Activated CD4-positive, alpha-beta T cell treated with anti-CD3 and anti-CD28 coated beads, Interleukin-2, amount 50 U/mL, for 4 hours (primary cell): ENCODE results near the gene GPRIN3.

Source experiments
- DNase-seq, 2 experiments: peaks; one replicate each; pipeline ENCODE4 v3.0.0-alpha.2; 2020

Gene GPRIN3

DNA sequence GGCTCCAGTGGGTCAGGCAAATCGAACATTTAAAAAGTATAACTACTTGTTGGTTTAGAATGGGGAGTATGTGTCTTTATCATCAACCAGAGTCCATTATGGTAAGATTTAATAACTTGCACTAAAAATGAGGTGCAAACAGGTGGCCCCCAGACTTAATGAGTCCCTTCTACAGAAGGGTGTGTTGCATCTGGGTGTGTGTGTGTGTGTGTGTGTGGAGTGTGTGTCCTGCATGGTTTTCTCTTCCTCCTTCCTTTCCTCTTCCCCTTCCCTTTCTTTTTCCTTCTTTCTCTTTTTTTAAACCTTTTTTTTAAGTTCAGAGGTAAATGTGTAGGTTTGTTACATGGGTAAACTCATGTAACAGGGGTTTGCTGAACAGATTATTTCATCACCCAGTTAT is 53.7 kb downstream of the GPRIN3 start:
- no peak for DNase-seq

DNA sequence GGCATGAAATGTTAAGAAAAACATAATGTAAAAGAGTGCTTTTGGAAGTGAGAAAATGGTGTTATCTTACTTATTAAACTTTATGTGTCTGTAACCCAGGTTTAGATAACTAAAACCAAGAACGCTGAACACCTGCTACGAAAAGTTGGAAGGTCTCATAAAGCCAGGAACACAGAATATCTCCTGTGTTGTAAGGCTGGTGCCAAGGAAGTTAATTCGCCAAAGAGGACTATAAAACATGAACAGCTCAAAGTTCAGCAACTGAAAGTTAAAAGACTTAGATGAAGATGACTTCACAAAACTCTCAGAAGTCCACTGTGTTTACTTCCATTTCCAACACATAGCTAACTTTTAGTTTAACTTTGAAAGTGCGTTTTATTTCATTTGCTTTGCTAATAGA is 54.3 kb downstream of the GPRIN3 start:
- no peak for DNase-seq

DNA sequence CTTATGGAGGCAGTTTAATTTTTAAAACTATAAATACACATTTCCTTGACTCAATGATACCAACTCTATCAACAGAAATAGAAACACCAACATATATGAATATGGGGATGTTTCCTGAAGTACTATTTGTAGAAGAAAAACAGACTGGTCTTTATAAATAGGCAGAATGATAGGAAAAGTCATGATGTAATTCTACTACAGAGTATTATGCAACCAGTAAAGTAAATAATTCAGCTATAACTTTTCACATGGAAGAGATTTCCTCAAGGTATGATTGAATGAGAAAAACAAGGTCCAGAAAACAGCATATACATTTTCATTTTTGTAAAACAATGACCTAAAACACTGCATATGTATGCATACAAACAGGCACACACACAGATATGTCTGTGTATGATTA is 56.2 kb downstream of the GPRIN3 start:
- DNase-seq, result no peak

DNA sequence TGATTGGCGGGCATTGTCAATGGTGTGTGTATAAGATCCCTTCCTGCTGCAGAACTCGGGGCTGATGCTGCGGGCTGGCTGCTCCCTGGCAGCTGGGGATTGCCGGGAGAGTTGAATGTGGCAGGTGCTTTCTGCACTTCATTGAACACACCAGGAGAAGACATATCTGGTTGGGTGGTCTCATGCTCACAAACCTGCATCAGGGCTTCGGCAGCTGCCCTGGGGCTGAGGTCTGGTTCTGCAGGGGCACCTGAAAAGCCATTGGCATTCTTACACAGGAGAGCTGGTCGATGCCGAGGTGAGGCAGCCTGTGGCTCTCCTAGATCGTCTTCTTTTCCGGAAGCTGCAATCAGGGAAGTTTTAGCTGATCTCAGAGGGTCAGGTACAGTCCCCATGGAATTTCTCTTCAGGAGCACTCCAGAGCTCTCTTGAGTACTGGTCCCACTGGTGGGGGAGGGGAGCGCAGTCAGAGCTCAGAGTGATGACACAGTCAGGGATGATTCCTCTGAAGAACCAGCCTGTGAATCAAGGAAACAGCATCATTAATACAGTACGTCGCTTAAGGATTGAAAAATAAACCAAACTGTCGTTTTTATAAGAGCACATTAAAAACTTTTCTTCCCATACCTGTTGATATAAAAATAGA is 57.8 kb downstream of the GPRIN3 start:
- no peak for DNase-seq

DNA sequence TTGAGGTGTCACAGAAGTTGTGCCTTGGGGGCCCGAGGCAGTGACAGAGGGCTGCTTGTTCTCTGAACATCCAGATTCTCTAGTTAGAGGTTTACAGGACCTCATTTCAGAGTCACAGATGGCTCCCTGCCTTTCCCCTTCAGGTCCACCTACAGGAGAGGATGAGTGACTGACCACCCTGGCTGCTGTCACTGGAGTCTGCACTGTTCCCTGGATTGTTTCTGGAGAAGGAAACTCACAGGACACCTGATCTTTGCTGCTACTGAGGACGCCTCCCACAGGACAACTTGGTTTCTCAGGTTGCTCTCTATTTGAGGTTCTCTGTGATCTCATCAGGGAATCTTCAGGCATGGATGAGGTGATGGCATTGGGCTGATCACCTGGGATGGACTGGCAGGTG is 58.3 kb downstream of the GPRIN3 start:
- no peak for DNase-seq

DNA sequence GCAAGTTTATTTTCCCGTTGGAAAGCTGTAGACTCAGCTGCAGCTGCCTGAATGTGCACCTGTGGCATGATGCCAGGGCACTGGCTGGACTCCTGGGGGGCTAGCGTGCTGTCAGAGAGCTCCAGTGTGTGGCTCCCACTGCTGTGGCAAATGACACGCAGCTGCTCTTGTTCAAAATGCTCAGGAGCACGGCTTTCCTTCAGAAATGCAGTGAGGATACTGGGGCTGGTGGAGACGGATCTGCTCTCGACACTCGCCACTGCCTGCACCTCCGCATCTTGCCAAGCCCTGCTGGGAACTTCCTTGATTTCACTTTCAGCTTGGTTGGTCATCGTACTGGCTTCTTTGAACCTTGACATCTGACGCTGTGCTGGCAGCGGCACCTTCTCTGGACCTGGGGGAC is 58.7 kb downstream of the GPRIN3 start:
- no peak for DNase-seq

DNA sequence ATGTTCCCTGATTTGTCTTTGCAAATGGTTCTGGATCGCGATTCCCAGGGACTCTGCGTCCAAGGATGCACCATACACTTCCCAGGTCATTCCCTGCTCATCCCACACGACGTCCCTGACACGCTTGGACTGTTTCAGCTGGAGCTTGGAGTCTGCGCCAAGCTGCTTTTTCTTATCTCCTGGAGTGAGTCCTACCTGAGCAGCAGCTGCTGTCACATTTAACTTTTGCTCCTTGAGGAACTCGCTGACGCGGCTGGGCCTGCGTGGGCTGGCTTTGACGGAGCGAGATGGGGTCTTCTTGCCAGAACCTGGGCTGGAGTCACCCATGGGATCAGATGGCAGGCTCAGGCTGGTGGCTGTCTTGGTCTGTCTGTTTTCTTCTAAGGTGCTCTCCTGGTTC is 59.6 kb downstream of the GPRIN3 start:
- DNase-seq, result no peak

DNA sequence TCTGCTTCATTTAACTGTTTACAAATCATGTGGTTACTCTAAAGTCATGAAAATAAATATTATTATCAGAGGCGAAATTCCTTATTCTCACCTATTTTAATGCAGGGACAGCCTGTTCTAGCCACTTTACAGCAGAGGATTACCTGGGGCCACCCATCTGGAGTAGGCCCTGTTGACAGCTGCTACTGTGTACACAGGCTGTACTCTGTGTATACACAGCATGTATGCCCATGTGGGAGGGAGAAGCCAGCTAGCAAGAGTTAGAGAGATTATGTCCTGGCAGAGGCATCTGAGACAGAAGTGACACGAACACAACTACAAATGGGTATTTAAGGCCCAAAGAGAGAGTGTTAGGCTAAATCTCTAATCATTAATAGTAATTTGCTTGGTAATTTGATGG is 62.1 kb downstream of the GPRIN3 start:
- DNase-seq, result no peak

DNA sequence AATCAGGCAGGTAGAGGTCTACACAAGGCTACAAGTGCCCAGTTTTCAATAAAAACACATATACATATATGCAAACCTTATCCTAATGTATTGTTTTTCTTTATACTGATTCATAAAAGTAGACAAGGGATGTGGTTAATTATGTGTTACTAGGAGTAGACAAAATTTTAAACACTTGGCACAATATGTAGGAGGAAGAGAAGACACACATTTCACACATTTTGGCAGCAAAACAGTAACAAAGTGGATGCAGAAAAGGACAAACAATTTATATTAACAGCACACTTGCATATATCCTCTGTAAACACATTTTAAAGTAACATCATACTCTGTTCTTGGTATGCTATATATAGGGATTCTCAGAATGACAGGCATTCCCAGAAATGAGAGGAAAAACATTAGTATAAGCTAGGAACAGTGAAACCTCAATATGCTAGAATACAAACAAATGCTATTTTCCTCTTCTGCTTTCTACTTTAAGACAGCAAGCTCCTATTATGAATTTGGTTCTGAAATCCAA is 63.8 kb downstream of the GPRIN3 start:
- no peak for DNase-seq

DNA sequence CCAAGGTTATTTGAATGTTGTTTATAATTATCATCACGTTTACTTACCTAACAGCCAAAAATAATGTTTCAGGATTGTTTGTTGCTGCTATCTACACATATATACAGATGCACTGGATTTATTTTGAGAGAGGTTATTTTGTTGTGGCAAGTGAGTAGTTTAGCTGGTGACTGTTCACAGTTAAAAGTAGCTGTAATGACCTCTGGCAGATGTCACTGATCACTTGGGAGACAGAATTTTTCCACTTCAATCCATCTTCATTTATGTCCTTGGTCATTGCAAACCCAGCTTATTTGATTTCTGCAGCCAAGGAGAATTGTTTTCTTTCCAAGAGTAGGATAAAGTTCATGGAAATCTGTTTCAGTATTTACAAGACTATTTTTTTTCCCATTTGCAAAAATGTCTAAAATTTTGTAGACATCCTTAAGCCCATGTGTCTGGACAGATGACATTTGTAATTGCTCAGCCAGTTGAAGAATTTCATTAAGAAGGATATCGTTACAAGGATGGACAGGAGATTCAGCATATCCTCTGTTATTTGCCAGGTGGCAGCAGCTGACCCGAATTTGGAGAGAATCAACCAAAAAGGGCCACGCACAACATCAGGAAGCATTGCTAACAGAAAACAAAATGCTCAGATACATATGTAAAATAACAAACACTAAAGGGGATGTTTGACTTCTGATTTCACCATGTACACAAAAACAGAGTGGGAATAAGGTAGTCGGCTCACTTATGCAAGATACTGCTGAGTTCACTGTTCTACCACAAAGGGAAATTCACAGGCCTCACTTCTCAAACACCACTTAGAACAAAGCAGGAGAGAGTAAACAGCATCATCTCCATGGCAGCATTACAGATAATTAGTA is 64.5 kb downstream of the GPRIN3 start:
- DNase-seq, result no peak

DNA sequence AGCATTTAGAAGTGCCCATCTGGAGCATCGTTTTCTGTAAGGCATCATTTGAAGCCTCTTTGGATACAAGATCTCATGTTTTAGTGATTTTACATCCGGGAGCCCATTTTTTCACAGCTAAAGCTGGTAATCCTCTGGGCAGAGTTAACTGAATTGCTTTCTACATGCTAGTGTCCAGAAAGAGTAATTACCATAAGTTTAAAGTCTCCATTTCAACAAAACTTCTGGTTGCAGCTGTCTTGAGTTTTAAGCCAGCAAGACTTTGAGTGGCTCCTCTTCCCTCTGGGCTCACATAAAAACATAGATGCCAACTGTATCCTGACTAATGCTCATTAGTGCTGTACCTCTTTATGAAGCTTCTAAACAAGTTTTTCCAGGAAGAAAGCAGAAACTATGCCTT is 65.4 kb downstream of the GPRIN3 start:
- no peak for DNase-seq

DNA sequence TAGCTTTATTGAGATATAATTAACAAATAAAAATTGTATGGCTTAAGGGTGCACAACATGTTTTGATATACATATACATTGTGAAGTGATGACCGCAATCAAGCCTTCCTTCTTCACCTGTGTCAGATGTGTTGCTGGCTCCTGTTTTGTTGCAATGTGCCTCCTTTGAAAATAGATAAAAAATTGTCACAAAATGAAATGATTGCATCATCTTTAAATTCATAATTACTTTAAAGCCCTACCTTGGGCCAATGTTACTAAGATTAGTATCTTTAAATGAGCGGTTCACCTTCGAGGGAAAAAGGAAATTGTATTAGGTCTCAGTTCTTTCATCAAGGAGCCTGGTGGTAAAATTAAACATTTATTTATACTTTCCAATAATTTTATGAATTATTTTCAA is 77.3 kb downstream of the GPRIN3 start:
- no peak for DNase-seq

DNA sequence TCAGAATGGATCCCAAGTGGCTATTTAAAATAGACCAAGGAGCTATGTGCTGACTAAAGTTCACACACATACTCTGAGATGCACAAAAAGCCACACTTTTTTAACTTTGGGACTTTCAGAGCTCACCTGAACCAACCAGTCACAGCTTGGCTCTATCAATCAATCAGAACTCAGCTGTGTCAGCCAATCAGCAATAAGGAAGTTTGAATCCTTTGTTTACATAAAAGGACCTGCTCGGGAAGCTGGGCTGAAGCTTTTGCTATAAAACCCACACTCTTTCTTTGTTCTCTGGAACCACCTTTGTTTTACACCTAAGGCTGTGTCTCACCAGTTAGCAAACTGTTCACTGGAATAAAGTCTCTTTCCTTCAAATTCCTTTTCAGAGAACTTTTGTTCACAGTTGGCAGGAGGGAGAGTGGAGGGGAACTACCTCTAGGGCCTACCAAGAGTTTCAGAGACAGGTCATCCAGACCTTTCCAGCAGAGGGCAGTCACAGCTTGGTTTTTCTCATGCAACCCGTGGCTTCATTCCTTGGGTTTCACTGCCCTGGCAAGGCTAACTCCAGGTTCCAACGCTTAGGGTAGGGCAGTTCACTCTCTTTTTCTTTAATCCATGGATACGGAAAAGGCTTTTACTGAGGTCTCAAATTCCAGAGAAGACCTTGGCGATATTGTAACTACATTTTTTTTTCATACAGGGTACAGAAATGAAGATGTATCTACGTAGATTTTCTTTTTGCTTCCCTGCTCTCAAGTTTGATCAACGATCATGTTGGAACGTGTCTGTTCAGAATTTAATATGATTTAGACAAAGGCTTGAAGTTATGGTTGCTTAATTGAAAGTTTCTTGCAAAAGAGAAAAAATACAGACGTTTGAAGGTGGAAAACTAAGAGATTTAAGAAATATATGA is 80.7 kb downstream of the GPRIN3 start:
- peak; percentile 77 to 78 for DNase-seq

DNA sequence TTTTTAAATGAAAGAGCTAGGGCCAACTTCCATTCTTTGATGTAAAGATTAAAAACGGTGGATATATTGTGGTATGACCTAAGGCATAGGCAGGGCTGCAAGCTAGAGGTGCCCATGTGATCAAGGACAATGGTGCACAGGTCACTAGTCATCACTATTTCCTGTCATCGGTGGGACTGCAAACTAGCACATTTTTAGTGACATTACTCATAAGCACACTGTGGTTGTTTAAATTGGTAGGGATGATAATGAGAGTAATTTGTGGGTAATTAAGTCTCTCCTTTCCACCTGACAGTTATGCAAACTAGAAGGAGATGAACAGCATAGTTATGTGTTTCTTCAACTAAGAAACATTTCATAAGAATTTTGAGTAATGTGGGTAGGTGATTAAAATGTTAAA is 85.4 kb downstream of the GPRIN3 start:
- no peak for DNase-seq

DNA sequence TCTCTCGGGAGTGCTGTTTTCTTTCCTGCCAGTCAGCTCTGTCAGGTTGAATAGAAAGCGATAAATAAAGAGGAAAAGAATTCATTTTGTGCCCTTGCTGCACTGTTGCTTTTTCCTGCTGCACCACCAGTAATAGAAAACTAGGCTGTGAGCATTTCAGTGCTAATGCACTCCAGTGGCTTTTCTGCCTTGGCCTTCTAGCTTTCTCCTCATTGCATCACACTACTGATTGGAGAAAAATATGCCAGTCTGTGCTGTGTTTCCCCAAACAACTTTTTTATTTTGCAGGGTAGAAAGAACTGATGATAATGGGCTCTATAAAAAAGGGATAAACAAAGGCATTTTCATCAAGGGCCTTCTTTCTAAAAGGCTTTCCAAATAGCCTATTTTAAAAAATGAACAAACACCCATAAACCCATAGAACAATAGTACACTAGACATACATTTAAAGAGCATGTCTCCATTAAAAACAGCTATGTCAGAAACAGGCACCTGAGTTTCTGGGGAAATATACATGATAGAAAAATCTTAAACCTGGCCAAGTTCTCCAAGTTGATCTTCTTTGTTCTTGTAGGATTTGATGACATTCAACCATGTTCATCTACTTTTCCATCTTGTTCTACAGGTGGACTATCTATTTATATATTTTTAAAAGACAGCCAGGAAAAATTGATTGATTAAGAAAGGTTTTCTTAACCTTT is 86.3 kb downstream of the GPRIN3 start:
- DNase-seq, result no peak

DNA sequence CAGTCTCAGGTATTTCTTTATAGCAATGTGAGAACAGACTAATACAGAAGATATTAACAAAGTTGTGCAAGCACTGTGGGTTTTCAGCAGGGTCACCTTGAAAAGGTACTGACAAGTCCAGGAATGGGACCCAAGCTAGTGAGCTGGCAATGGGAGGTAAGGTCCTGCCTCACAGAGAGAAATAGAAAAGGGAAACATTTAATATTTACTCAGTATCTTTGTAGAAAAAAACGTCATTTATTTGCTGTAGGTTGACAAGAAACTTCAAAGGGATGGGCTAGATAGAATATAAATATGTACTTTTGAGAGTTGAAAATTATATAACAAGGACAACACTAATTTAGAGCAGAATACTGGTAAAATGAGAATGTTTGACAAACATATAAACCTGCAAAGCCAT is 89.0 kb downstream of the GPRIN3 start:
- DNase-seq, result no peak

DNA sequence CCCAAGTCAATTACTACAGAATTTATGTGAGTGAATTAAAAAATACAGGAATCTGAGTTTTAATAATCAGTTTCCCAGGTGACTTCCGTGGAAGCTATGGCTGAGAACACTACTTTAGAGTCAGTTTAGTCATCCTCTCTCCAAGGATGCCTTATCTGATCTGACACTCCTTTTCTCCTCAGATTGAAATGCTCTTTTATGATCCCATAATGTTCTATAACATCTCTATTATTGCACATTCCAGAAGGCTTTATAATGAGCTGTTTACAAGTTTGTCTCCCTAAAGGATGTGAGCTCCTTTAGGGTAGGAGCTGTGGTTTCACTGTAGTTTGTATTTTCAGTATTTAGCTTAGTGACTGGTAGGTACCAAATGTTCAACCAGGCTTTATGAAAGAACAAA is 90.0 kb downstream of the GPRIN3 start:
- no peak for DNase-seq

DNA sequence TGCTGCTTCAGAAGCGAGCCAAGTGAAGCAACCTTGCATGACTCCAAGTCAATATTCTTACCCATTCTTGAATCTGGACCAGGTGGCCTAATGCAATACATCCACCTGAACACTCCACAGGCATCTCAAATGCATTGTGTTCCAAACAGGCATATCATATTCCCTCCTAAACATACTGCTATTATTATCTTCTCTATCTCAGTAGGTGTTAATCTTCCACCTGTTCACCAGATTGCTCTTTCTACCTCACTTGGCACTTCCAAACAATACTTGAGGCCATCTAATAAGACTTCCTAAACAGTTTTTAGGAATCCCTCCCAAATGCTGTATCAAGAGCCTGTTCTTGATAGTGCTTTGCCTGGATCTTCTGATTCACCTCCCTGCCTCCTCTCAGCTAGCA is 90.7 kb downstream of the GPRIN3 start:
- no peak for DNase-seq

DNA sequence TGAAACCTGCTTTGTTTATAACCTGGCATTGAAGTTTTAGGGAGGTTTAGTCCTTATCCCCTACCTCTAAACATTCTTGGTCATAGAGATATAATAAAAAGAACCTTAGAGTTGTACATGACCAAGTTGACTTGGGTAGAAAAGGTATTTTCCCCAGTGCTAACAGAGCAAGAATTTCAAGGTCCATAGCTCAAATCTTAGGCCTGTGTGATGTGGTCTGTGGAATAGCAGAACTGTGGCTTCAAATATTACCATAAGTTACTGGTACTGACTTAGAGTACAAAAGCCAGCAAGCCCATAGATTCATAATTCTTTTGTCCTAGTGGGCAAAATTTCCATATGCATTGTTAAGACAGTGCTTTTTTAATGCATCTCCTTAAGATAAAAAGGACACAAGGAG is 91.2 kb downstream of the GPRIN3 start:
- no peak for DNase-seq

DNA sequence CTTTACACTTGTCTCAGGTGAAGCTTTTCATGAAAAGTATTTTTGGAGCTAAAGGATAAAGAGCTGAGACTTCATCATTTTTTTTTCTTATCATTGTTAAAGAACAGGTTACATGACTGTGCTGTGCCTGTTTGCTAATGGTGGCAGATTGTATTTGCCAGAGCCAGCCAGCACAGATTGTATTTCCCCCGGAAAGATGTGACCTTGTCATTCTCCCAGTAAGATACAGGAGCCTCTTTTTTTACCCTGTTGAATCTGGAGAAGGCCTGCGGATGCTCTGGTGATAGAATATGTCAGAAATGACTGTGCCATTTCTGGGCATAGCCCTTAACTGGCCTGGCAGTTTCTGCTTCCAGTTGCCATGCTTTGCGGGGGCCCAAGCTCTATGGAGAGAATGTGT is 91.9 kb downstream of the GPRIN3 start:
- no peak for DNase-seq

DNA sequence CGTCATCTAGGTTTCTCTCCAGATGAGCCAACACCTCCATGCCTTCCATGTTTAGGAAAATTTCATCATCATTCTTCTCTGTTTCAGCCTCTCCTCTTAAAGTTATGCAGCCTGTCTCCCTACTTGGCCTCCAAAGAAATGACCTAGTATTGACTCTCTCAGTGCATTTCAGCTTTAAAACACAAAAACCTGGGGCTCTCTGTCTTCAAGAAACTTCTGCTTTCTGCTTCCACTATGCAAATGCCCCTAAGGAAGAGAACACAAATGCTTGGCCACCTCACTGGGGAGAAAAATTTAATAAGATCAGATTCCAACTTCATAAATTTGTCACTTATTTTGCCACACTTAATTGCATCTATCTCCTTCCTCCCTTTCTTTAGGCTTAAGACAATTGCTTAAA is 93.3 kb downstream of the GPRIN3 start:
- no peak for DNase-seq

DNA sequence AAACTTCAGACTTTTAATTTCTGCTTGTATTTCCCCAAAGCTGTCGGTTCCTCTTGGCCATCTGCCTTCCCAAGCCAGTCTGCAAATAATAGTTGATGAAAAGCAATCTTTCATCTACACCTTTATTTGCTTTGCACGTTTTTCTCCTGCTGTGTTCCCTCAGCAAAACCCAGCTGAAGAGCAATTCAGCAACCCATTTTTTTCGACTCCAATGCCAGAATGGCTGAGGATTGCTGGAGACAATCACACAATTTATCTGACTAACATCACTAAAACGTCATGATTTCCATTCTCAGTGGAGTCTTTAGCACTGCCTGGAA is 94.3 kb downstream of the GPRIN3 start:
- no peak for DNase-seq
